HepG2 (cell line): ENCODE results near the gene TXNRD2. TPM values are rescaled to one million over a fixed set of nuclear protein-coding genes. Genes with fewer than 3 reads are reported as not detected.

Source experiments
- ATAC-seq: fragments of 200-7000 bp; cut with Tn5 transposase; 3 replicates; pipeline ENCODE4 v1.9.1; 2020; ENCODE audit warnings: mild to moderate bottlenecking, moderate library complexity
- BruUV-seq: library from RNA; stranded (reverse); fragments of 400-500 nt; replicated peaks from 2 replicates; lab custom pipeline; 2021; lab: Mats Ljungman, UMichigan
- CTCF ChIA-PET: fragments of 300-600 bp; formaldehyde crosslinking; extraction: SDS; loops from one replicate; lab custom pipeline; 2021; ENCODE audit warnings: low total read pairs, inconsistent platforms, low intra/inter-chr PET ratio; lab: Yijun Ruan, JAX
- POLR2A ChIA-PET: fragments of 350-600 bp; sonication (Branson Sonifier 250); formaldehyde crosslinking; loops from one replicate; lab custom pipeline; 2020; ENCODE audit warnings: antibody characterized with exemption, inconsistent platforms; lab: Yijun Ruan, JAX
- DNase-seq: peaks from one replicate; pipeline ENCODE4 v3.0.0-alpha.2; 2015; ENCODE audit warnings: low spot score
- FAIRE-seq: peaks from 3 replicates; lab custom pipeline; 2011; peaks lifted over from hg19 to GRCh38; lab: Jason Lieb, UNC
- H2AFZ ChIP-seq: one replicate; pipeline ENCODE4 v1.6.1; 2011; ENCODE audit warnings: low read length, inconsistent platforms
- H3K27ac ChIP-seq: fragments of 300-600 bp; 3 replicates; pipeline ENCODE4 v1.8.0; 2011; ENCODE audit warnings: mixed run types, mild to moderate bottlenecking, mixed read lengths, low read length, inconsistent platforms; ENCODE audit not compliant: insufficient read depth; ENCODE audit errors: extremely low read length
- H3K27me3 ChIP-seq, 2 experiments: fragments of 200-600 bp in 1 of 2; 2 replicates in 1 of 2; 3 replicates in 1 of 2; pipeline versions ENCODE4 v1.6.0 to v1.8.0; 2011; ENCODE audit warnings: low read length in 2 of 2, mild to moderate bottlenecking in 2 of 2, moderate library complexity in 2 of 2, inconsistent platforms in 1 of 2; ENCODE audit not compliant: insufficient read depth in 2 of 2, control insufficient read depth in 1 of 2
- H3K36me3 ChIP-seq, 2 experiments: fragments of 200-600 bp in 1 of 2; replicated peaks in 1 of 2; 2 replicates in 1 of 2; 3 replicates in 1 of 2; pipeline versions ENCODE4 v1.5.1 to v1.8.0; 2011; ENCODE audit warnings: low read length in 2 of 2, inconsistent platforms in 1 of 2; ENCODE audit not compliant: insufficient read depth in 2 of 2, control insufficient read depth in 1 of 2
- H3K4me1 ChIP-seq: 2 replicates; pipeline ENCODE4 v1.5.1; 2012; ENCODE audit warnings: low read length, inconsistent platforms; ENCODE audit not compliant: insufficient read depth
- H3K4me2 ChIP-seq: 2 replicates; pipeline ENCODE4 v1.6.0; 2011; ENCODE audit warnings: low read depth, low read length, inconsistent platforms
- H3K4me3 ChIP-seq, 3 experiments: fragments of 200-600 bp in 1 of 3; sonication (generic), shearing (Covaris generic) in 1 of 3; replicated peaks in 1 of 3; 2 replicates each; pipeline ENCODE4 v1.5.1; 2011 to 2016; ENCODE audit warnings: low read length in 3 of 3, inconsistent platforms in 2 of 3, low read depth in 2 of 3, mild to moderate bottlenecking in 2 of 3, control low read depth in 1 of 3, mixed read lengths in 1 of 3; ENCODE audit not compliant: insufficient read depth in 1 of 3
- H3K79me2 ChIP-seq: one replicate; pipeline ENCODE4 v1.6.1; 2011; ENCODE audit warnings: low read length, inconsistent platforms; ENCODE audit not compliant: insufficient read depth
- H3K9ac ChIP-seq: 2 replicates; pipeline ENCODE4 v1.6.0; 2011; ENCODE audit warnings: mild to moderate bottlenecking, low read depth, low read length, inconsistent platforms; ENCODE audit not compliant: insufficient read depth
- H3K9me3 ChIP-seq: 2 replicates; pipeline ENCODE4 v1.5.1; 2012; ENCODE audit warnings: mild to moderate bottlenecking, low read length
- H4K20me1 ChIP-seq: 2 replicates; pipeline ENCODE4 v1.6.0; 2011; ENCODE audit warnings: inconsistent platforms, mild to moderate bottlenecking, low read length, moderate library complexity; ENCODE audit not compliant: insufficient read depth
- CCAR2 ChIP-seq: fragments of 200-400 bp; formaldehyde crosslinking; optimal IDR thresholded peaks from 2 replicates; pipeline ENCODE3; 2018; ENCODE audit warnings: low read depth, mild to moderate bottlenecking, low read length, moderate library complexity
- CHD4 ChIP-seq: fragments of 200-600 bp; sonication (generic); IDR thresholded peaks from 2 replicates; pipeline ENCODE4 v1.7.0; 2017; ENCODE audit warnings: mild to moderate bottlenecking, low read length, borderline replicate concordance
- FIP1L1 ChIP-seq: fragments of 200-400 bp; formaldehyde crosslinking; IDR thresholded peaks from 2 replicates; pipeline ENCODE4 v1.6.1; 2018; ENCODE audit warnings: low read depth, mild to moderate bottlenecking, low read length, moderate library complexity, borderline replicate concordance; ENCODE audit not compliant: insufficient read depth
- GFI1 ChIP-seq: sonication (generic); formaldehyde crosslinking; IDR thresholded peaks from 2 replicates; pipeline ENCODE4 v1.5.0; 2020; ENCODE audit warnings: missing genetic modification reagents, mild to moderate bottlenecking, borderline replicate concordance
- MYPOP ChIP-seq: sonication (generic); formaldehyde crosslinking; IDR thresholded peaks from 2 replicates; pipeline ENCODE4 v1.8.1; 2023; ENCODE audit warnings: mild to moderate bottlenecking, moderate library complexity, missing genetic modification reagents
- NR2C2 ChIP-seq: sonication (generic); formaldehyde crosslinking; IDR thresholded peaks from 2 replicates; pipeline ENCODE4 v1.4.0; 2020; ENCODE audit warnings: missing genetic modification reagents, mild to moderate bottlenecking, moderate library complexity, borderline replicate concordance
- PAWR ChIP-seq: sonication (generic); formaldehyde crosslinking; IDR thresholded peaks from 2 replicates; pipeline ENCODE4 v1.4.0; 2020; ENCODE audit warnings: missing genetic modification reagents, mild to moderate bottlenecking, borderline replicate concordance
- PRDM4 ChIP-seq: sonication (generic); formaldehyde crosslinking; IDR thresholded peaks from 2 replicates; pipeline ENCODE4 v1.9.0; 2021; ENCODE audit warnings: missing genetic modification reagents, borderline replicate concordance
- RELA ChIP-seq: sonication (generic); formaldehyde crosslinking; IDR thresholded peaks from 2 replicates; pipeline ENCODE4 v1.4.0; 2020; ENCODE audit warnings: missing genetic modification reagents
- SP140L ChIP-seq: sonication (generic); formaldehyde crosslinking; IDR thresholded peaks from 2 replicates; pipeline ENCODE4 v1.4.0; 2020; ENCODE audit warnings: missing genetic modification reagents, borderline replicate concordance
- TBX2 ChIP-seq: sonication (generic); formaldehyde crosslinking; IDR thresholded peaks from 2 replicates; pipeline ENCODE4 v1.5.0; 2020; ENCODE audit warnings: missing genetic modification reagents, mild to moderate bottlenecking, borderline replicate concordance
- TRIM22 ChIP-seq: fragments of 450-650 bp; IDR thresholded peaks from 2 replicates; pipeline ENCODE4 v1.6.1; 2017
- ZFP1 ChIP-seq: IDR thresholded peaks from 2 replicates; pipeline ENCODE4 v1.6.1; 2016
- ZMYM2 ChIP-seq: sonication (generic); formaldehyde crosslinking; IDR thresholded peaks from 2 replicates; pipeline ENCODE4 v1.8.0; 2022; ENCODE audit warnings: mild to moderate bottlenecking, missing genetic modification reagents
- ZNF644 ChIP-seq: IDR thresholded peaks from 2 replicates; pipeline ENCODE4 v1.6.1; 2016; ENCODE audit warnings: low read depth
- ZNF691 ChIP-seq: sonication (generic); formaldehyde crosslinking; IDR thresholded peaks from 2 replicates; pipeline ENCODE4 v1.4.0; 2020; ENCODE audit warnings: missing genetic modification reagents, low read depth, mild to moderate bottlenecking, borderline replicate concordance
- ZNF772 ChIP-seq: sonication (generic); formaldehyde crosslinking; IDR thresholded peaks from 2 replicates; pipeline ENCODE4 v1.5.0; 2020; ENCODE audit warnings: mild to moderate bottlenecking, missing genetic modification reagents
- ZNF781 ChIP-seq: sonication (generic); formaldehyde crosslinking; IDR thresholded peaks from 2 replicates; pipeline ENCODE4 v1.5.1; 2020; ENCODE audit warnings: borderline replicate concordance, mild to moderate bottlenecking, missing genetic modification reagents; ENCODE audit errors: not compliant biosample characterization
- WGBS: methylation state at CpG from one replicate; pipeline ENCODE4 v1.1.6; 2017; ENCODE audit warnings: low lambda C conversion rate; 5-methylcytosine and 5-hydroxymethylcytosine counted together
- in situ Hi-C: cut with HindIII; loops from 2 replicates; pipeline ENCODE4 v1.10.0; 2017; ENCODE audit warnings: low pct_unique_long_range_greater_than_20kb; ENCODE audit not compliant: extremely low pct_ligation_motif_present
- intact Hi-C: fragments of 100-400 bp; cut with micrococcal nuclease; formaldehyde crosslinking; loops from one replicate; pipeline ENCODE4 v1.10.0; 2022; ENCODE audit not compliant: unreplicated experiment
- polyA plus RNA-seq, 8 experiments: library from polyadenylated mRNA; depleted of rRNA in 3 of 8; stranded (reverse) in 7 of 8; unstranded in 1 of 8; fragments of >200 nt; fragmentation: Illumina TruSeq in 4 of 8; extraction: Trizol in 4 of 8; gene quantifications; 2 replicates each; pipeline versions ENCODE4 v1.2.1 to v1.2.3, GENCODE V29; 2011 to 2016; ENCODE audit warnings: low read depth in 4 of 8, missing spikeins in 1 of 8, mixed read lengths in 1 of 8; ENCODE audit not compliant: insufficient read depth in 1 of 8
- total RNA-seq, 5 experiments: library from RNA; depleted of rRNA; stranded (reverse); fragments of >200 nt; fragmentation: Illumina TruSeq; extraction: Trizol; gene quantifications; 2 replicates each; pipeline ENCODE4 v1.2.3, GENCODE V29; 2016; ENCODE audit warnings: low read depth in 1 of 5

TXNRD2 gene
- total and polyA plus RNA-seq, 2 of the 13 experiments (the other 11 are each of a cell fraction or from before 2014, with no cell fraction given), result 17.5 to 18.6 TPM

GRCh38 chr22:19892257-19892879, 49.2 kb downstream of the TXNRD2 start:
- H3K4me3 ChIP-seq, result no peak overlapping the region
- no peak overlapping the region for H3K9ac ChIP-seq
- peaks cover 2 to 7% of the 10 kb centered on the region in 2 experiments; a peak in 3 of 5 replicates for H3K36me3 ChIP-seq
- no peaks in the 10 kb centered on the region for H3K27me3 ChIP-seq
- intact Hi-C loops, result loop anchor here (5.0 kb wide), 1 partner anchor 70 kb away; no protein-coding TSS in a partner anchor
- H3K9me3 ChIP-seq, result no peaks in the 10 kb centered on the region
- ChIA-PET CTCF (no interaction called here), POLR2A (interaction anchor here (0.6 to 1.9 kb wide), 4 partner anchors 9 to 186 kb away, joined by 3 to 10 read pairs (median 7); no protein-coding TSS in a partner anchor)
- in situ Hi-C loops, result no loop called here
- DNase-seq, result peak; percentile 76
- H3K4me1 ChIP-seq, result peaks cover 32% of the 10 kb centered on the region
- 0 out of 2 replicates have a peak overlapping the region, but pooled peaks have one; percentile 42 for H3K4me2 ChIP-seq
- no peaks in the 10 kb centered on the region for H3K79me2 ChIP-seq
- no TSS peak for BruUV-seq
- peak; percentile 80 for ATAC-seq
- 27% methylated on average over 22 of the region's 24 CpGs for WGBS
- FAIRE-seq, result peak; percentile 90
- peak overlapping the region; percentile 66 for H3K27ac ChIP-seq
- H4K20me1 ChIP-seq, result no peaks in the 10 kb centered on the region
- no peak overlapping the region for H2AFZ ChIP-seq
- no peak for TF ChIP-seq CHD4
- TF ChIP-seq NR2C2 (CRISPR knock-in tag), result peak; percentile 92
- 0 out of 2 replicates have a peak, but pooled peaks have one; percentile 72 for TF ChIP-seq RELA
- peak; percentile 98; the same call in 1 of the 2 replicates for TF ChIP-seq ZNF691 (CRISPR knock-in tag)
- TF ChIP-seq ZNF644 (CRISPR knock-in tag), result no peak
- peak; percentile 94; the same call in 1 of the 2 replicates for TF ChIP-seq SP140L (CRISPR knock-in tag)
- TF ChIP-seq TRIM22, result no peak
- TF ChIP-seq PRDM4, result no peak
- TF ChIP-seq PAWR, result 0 out of 2 replicates have a peak, but pooled peaks have one; percentile 34
- TF ChIP-seq FIP1L1, result no peak
- peak; percentile 99 for TF ChIP-seq ZNF772 (CRISPR knock-in tag)
- peak; percentile 87 for TF ChIP-seq GFI1 (CRISPR knock-in tag)
- peak; percentile 96 for TF ChIP-seq TBX2 (CRISPR knock-in tag)
- TF ChIP-seq ZMYM2 (CRISPR knock-in tag), result peak; percentile 77; the same call in 1 of the 2 replicates
- TF ChIP-seq ZNF781 (CRISPR knock-in tag), result peak; percentile 99
- TF ChIP-seq MYPOP, result peak; percentile 93
- TF ChIP-seq ZFP1, result peak; percentile 76; the same call in 1 of the 2 replicates
- no peak for TF ChIP-seq CCAR2
